GM23338 (cell line): ENCODE results near the gene SPATA31D4. TPM values are rescaled to one million over a fixed set of nuclear protein-coding genes. Genes with fewer than 3 reads are reported as not detected.

Experiments used
- ATAC-seq: fragments of 200-7000 bp; cut with Tn5 transposase; 3 replicates; pipeline ENCODE4 v1.9.1; 2020
- DNase-seq: peaks from one replicate; pipeline ENCODE4 v3.0.0-alpha.2; 2015; ENCODE audit warnings: low spot score
- H2AFZ ChIP-seq: fragments of 200-600 bp; sonication (generic); 2 replicates; pipeline ENCODE4 v1.8.0; 2016; ENCODE audit warnings: antibody characterized with exemption, mild to moderate bottlenecking, moderate library complexity
- H3F3A ChIP-seq: fragments of 200-600 bp; sonication (generic); replicated peaks from 2 replicates; pipeline ENCODE4 v1.8.0; 2017; ENCODE audit warnings: antibody characterized with exemption, mixed run types, low read depth
- H3K27ac ChIP-seq: fragments of 200-600 bp; sonication (generic); 2 replicates; pipeline ENCODE4 v1.6.1; 2016; ENCODE audit warnings: low read depth
- H3K27me3 ChIP-seq: fragments of 200-600 bp; sonication (generic); 2 replicates; pipeline ENCODE4 v1.8.0; 2016; ENCODE audit warnings: mild to moderate bottlenecking, mixed run types, moderate library complexity; ENCODE audit not compliant: insufficient read depth
- H3K36me3 ChIP-seq: fragments of 200-600 bp; sonication (generic); 2 replicates; pipeline ENCODE4 v1.8.0; 2016; ENCODE audit warnings: mild to moderate bottlenecking; ENCODE audit not compliant: insufficient read depth
- H3K4me1 ChIP-seq: fragments of 200-600 bp; sonication (generic); 2 replicates; pipeline ENCODE4 v1.8.0; 2016; ENCODE audit warnings: mild to moderate bottlenecking, moderate library complexity; ENCODE audit not compliant: insufficient read depth
- H3K4me2 ChIP-seq: fragments of 200-600 bp; sonication (generic); 2 replicates; pipeline ENCODE4 v1.7.1; 2017; ENCODE audit warnings: mixed run types
- H3K4me3 ChIP-seq: fragments of 200-600 bp; sonication (generic); 2 replicates; pipeline ENCODE4 v1.6.1; 2016; ENCODE audit warnings: mixed run types
- H3K79me2 ChIP-seq: fragments of 200-600 bp; sonication (generic); replicated peaks from 2 replicates; pipeline ENCODE4 v1.8.0; 2017; ENCODE audit warnings: mild to moderate bottlenecking; ENCODE audit not compliant: insufficient read depth
- H3K9me2 ChIP-seq: fragments of 200-600 bp; sonication (generic); 2 replicates; pipeline ENCODE4 v1.8.0; 2017; ENCODE audit not compliant: insufficient read depth
- H4K20me1 ChIP-seq: fragments of 200-600 bp; sonication (generic); replicated peaks from 2 replicates; pipeline ENCODE4 v1.8.0; 2017; ENCODE audit warnings: mild to moderate bottlenecking; ENCODE audit not compliant: insufficient read depth
- H3K27ac Mint-ChIP-seq: 2 replicates; pipeline ENCODE4 v1.8.0; 2020; ENCODE audit warnings: inconsistent platforms, mild to moderate bottlenecking, moderate library complexity, mixed read lengths
- H3K27me3 Mint-ChIP-seq: 3 replicates; pipeline ENCODE4 v1.8.0; 2022; ENCODE audit warnings: low read depth, mild to moderate bottlenecking, moderate library complexity, mixed read lengths, inconsistent platforms; ENCODE audit not compliant: insufficient read depth, poor library complexity
- H3K36me3 Mint-ChIP-seq: 3 replicates; pipeline ENCODE4 v1.8.0; 2021; ENCODE audit warnings: low read depth, mild to moderate bottlenecking, inconsistent platforms, moderate library complexity, mixed read lengths
- H3K4me1 Mint-ChIP-seq: 3 replicates; pipeline ENCODE4 v1.8.0; 2020; ENCODE audit warnings: mild to moderate bottlenecking, inconsistent platforms, mixed read lengths
- H3K4me3 Mint-ChIP-seq: 3 replicates; pipeline ENCODE4 v1.8.0; 2021; ENCODE audit warnings: moderate library complexity, mild to moderate bottlenecking, inconsistent platforms, mixed read lengths
- H3K9me3 Mint-ChIP-seq: 3 replicates; pipeline ENCODE4 v1.8.0; 2020; ENCODE audit warnings: moderate library complexity, mild to moderate bottlenecking, inconsistent platforms, mixed read lengths
- CREB1 ChIP-seq: fragments of 250-450 bp; sonication (Bioruptor Pico); IDR thresholded peaks from 2 replicates; pipeline ENCODE4 v1.5.0; 2020; ENCODE audit warnings: low read depth, mild to moderate bottlenecking, moderate library complexity
- EZH2 ChIP-seq: fragments of 200-600 bp; sonication (generic); IDR thresholded peaks from one replicate; pipeline ENCODE4 v1.8.0; 2017; ENCODE audit warnings: antibody characterized with exemption, mild to moderate bottlenecking, low read depth; ENCODE audit not compliant: unreplicated experiment
- EZH2phosphoT487 ChIP-seq: fragments of 200-600 bp; sonication (generic); IDR thresholded peaks from one replicate; pipeline ENCODE4 v1.8.1; 2018; ENCODE audit warnings: antibody characterized with exemption; ENCODE audit not compliant: unreplicated experiment
- JUNB ChIP-seq: IDR thresholded peaks from one replicate; pipeline ENCODE4 v1.6.1; 2016; ENCODE audit warnings: antibody characterized with exemption; ENCODE audit not compliant: unreplicated experiment
- POLR2AphosphoS5 ChIP-seq: IDR thresholded peaks from 2 replicates; pipeline ENCODE4 v1.6.1; 2016; ENCODE audit warnings: antibody characterized with exemption, low read depth
- STAT1 ChIP-seq: IDR thresholded peaks from one replicate; pipeline ENCODE4 v1.6.1; 2016; ENCODE audit warnings: antibody characterized with exemption; ENCODE audit not compliant: unreplicated experiment
- polyA plus RNA-seq: library from polyadenylated mRNA; unstranded; fragments of >200 nt; fragmentation: Nextera tagmentation; extraction: Ambion mirVana; gene quantifications from 2 replicates; pipeline ENCODE4 v1.2.1, GENCODE V29; 2016
- total RNA-seq: library from RNA; depleted of rRNA; stranded (reverse); fragments of >200 nt; shearing (Covaris generic); gene quantifications from 2 replicates; pipeline ENCODE4 v1.2.3, GENCODE V29; 2014
- TF ChIP-seq, protein P1 (sequence below): IDR thresholded peaks from one replicate; pipeline ENCODE4 v1.6.1; 2018; ENCODE audit warnings: antibody characterized with exemption; ENCODE audit not compliant: unreplicated experiment
- TF ChIP-seq, protein P2 (sequence below): IDR thresholded peaks from 2 replicates; pipeline ENCODE4 v1.6.1; 2016; ENCODE audit warnings: antibody characterized with exemption
- TF ChIP-seq, protein P3 (sequence below): fragments of 250-450 bp; sonication (Bioruptor Pico); IDR thresholded peaks from 2 replicates; pipeline ENCODE4 v1.5.0; 2020; ENCODE audit warnings: mild to moderate bottlenecking, moderate library complexity

Gene SPATA31D4
- total and polyA plus RNA-seq, 2 experiments from 2014 or later: not detected

DNA sequence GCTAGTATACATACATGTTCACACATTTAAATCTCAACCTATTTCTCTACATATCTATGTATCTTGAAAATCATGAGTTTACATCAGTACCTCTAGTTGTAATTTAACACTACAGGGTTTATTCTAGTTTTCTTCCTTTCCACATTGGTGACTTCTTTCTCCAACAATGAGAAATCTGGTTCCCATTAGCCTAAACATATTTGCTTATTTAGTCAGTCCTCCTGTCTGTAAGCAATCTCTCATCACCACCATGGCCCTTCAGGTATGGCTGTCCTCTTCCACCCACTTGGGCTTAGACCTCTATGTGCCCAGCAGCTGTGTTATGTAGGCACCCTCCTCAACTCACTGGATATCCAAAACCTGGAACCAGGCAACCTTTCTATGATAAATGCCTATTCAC is 52.3 kb downstream of the SPATA31D4 start:
- H3K27ac Mint-ChIP-seq: no peak overlapping the region; the same call in 1 of the 2 replicates
- DNase-seq: no peak
- no peaks in the 10 kb centered on the region for H3K9me3 Mint-ChIP-seq
- no peak overlapping the region for H3K4me3 ChIP-seq
- H3K4me1 Mint-ChIP-seq: no peaks in the 10 kb centered on the region
- no peak overlapping the region for H3K27ac ChIP-seq
- no peak for ATAC-seq
- no peaks in the 10 kb centered on the region for H3K36me3 Mint-ChIP-seq
- H3K36me3 ChIP-seq: no peaks in the 10 kb centered on the region
- H3F3A ChIP-seq: no peaks in the 10 kb centered on the region
- no peaks in the 10 kb centered on the region for H3K4me1 ChIP-seq
- no peak overlapping the region for H2AFZ ChIP-seq
- no peaks in the 10 kb centered on the region for H3K27me3 Mint-ChIP-seq
- no peaks in the 10 kb centered on the region for H3K27me3 ChIP-seq
- H3K4me3 Mint-ChIP-seq: no peak overlapping the region
- no peaks in the 10 kb centered on the region for H3K79me2 ChIP-seq
- H4K20me1 ChIP-seq: no peaks in the 10 kb centered on the region
- TF ChIP-seq, protein P1, sequence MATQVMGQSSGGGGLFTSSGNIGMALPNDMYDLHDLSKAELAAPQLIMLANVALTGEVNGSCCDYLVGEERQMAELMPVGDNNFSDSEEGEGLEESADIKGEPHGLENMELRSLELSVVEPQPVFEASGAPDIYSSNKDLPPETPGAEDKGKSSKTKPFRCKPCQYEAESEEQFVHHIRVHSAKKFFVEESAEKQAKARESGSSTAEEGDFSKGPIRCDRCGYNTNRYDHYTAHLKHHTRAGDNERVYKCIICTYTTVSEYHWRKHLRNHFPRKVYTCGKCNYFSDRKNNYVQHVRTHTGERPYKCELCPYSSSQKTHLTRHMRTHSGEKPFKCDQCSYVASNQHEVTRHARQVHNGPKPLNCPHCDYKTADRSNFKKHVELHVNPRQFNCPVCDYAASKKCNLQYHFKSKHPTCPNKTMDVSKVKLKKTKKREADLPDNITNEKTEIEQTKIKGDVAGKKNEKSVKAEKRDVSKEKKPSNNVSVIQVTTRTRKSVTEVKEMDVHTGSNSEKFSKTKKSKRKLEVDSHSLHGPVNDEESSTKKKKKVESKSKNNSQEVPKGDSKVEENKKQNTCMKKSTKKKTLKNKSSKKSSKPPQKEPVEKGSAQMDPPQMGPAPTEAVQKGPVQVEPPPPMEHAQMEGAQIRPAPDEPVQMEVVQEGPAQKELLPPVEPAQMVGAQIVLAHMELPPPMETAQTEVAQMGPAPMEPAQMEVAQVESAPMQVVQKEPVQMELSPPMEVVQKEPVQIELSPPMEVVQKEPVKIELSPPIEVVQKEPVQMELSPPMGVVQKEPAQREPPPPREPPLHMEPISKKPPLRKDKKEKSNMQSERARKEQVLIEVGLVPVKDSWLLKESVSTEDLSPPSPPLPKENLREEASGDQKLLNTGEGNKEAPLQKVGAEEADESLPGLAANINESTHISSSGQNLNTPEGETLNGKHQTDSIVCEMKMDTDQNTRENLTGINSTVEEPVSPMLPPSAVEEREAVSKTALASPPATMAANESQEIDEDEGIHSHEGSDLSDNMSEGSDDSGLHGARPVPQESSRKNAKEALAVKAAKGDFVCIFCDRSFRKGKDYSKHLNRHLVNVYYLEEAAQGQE: no peak
- TF ChIP-seq EZH2phosphoT487: no peak
- TF ChIP-seq POLR2AphosphoS5: no peak
- TF ChIP-seq EZH2: no peak
- TF ChIP-seq, protein P2, sequence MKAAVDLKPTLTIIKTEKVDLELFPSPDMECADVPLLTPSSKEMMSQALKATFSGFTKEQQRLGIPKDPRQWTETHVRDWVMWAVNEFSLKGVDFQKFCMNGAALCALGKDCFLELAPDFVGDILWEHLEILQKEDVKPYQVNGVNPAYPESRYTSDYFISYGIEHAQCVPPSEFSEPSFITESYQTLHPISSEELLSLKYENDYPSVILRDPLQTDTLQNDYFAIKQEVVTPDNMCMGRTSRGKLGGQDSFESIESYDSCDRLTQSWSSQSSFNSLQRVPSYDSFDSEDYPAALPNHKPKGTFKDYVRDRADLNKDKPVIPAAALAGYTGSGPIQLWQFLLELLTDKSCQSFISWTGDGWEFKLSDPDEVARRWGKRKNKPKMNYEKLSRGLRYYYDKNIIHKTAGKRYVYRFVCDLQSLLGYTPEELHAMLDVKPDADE: no peak
- no peak for TF ChIP-seq STAT1
- TF ChIP-seq CREB1: no peak
- TF ChIP-seq, protein P3, sequence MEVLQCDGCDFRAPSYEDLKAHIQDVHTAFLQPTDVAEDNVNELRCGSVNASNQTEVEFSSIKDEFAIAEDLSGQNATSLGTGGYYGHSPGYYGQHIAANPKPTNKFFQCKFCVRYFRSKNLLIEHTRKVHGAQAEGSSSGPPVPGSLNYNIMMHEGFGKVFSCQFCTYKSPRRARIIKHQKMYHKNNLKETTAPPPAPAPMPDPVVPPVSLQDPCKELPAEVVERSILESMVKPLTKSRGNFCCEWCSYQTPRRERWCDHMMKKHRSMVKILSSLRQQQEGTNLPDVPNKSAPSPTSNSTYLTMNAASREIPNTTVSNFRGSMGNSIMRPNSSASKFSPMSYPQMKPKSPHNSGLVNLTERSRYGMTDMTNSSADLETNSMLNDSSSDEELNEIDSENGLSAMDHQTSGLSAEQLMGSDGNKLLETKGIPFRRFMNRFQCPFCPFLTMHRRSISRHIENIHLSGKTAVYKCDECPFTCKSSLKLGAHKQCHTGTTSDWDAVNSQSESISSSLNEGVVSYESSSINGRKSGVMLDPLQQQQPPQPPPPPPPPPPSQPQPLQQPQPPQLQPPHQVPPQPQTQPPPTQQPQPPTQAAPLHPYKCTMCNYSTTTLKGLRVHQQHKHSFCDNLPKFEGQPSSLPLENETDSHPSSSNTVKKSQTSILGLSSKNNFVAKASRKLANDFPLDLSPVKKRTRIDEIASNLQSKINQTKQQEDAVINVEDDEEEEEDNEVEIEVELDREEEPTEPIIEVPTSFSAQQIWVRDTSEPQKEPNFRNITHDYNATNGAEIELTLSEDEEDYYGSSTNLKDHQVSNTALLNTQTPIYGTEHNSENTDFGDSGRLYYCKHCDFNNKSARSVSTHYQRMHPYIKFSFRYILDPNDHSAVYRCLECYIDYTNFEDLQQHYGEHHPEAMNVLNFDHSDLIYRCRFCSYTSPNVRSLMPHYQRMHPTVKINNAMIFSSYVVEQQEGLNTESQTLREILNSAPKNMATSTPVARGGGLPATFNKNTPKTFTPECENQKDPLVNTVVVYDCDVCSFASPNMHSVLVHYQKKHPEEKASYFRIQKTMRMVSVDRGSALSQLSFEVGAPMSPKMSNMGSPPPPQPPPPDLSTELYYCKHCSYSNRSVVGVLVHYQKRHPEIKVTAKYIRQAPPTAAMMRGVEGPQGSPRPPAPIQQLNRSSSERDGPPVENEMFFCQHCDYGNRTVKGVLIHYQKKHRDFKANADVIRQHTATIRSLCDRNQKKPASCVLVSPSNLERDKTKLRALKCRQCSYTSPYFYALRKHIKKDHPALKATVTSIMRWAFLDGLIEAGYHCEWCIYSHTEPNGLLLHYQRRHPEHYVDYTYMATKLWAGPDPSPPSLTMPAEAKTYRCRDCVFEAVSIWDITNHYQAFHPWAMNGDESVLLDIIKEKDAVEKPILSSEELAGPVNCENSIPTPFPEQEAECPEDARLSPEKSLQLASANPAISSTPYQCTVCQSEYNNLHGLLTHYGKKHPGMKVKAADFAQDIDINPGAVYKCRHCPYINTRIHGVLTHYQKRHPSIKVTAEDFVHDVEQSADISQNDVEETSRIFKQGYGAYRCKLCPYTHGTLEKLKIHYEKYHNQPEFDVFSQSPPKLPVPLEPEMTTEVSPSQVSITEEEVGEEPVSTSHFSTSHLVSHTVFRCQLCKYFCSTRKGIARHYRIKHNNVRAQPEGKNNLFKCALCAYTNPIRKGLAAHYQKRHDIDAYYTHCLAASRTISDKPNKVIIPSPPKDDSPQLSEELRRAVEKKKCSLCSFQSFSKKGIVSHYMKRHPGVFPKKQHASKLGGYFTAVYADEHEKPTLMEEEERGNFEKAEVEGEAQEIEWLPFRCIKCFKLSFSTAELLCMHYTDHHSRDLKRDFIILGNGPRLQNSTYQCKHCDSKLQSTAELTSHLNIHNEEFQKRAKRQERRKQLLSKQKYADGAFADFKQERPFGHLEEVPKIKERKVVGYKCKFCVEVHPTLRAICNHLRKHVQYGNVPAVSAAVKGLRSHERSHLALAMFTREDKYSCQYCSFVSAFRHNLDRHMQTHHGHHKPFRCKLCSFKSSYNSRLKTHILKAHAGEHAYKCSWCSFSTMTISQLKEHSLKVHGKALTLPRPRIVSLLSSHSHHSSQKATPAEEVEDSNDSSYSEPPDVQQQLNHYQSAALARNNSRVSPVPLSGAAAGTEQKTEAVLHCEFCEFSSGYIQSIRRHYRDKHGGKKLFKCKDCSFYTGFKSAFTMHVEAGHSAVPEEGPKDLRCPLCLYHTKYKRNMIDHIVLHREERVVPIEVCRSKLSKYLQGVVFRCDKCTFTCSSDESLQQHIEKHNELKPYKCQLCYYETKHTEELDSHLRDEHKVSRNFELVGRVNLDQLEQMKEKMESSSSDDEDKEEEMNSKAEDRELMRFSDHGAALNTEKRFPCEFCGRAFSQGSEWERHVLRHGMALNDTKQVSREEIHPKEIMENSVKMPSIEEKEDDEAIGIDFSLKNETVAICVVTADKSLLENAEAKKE: no peak
- TF ChIP-seq JUNB: no peak
- H3K9me2 ChIP-seq: no peaks in the 10 kb centered on the region
- H3K4me2 ChIP-seq: no peak overlapping the region
